ENCODE results near the gene PPEF1. TPM values are rescaled to one million over a fixed set of nuclear protein-coding genes. Genes with fewer than 3 reads are reported as not detected.
"Not testable (repeated sequence)": the region's sequence is repeated elsewhere in the genome, so short reads cannot be mapped to it uniquely, and the experiment has no call there.

PPEF1 gene
- total RNA-seq, 1 experiment from 2014 or later, result 1.6 TPM

DNA sequence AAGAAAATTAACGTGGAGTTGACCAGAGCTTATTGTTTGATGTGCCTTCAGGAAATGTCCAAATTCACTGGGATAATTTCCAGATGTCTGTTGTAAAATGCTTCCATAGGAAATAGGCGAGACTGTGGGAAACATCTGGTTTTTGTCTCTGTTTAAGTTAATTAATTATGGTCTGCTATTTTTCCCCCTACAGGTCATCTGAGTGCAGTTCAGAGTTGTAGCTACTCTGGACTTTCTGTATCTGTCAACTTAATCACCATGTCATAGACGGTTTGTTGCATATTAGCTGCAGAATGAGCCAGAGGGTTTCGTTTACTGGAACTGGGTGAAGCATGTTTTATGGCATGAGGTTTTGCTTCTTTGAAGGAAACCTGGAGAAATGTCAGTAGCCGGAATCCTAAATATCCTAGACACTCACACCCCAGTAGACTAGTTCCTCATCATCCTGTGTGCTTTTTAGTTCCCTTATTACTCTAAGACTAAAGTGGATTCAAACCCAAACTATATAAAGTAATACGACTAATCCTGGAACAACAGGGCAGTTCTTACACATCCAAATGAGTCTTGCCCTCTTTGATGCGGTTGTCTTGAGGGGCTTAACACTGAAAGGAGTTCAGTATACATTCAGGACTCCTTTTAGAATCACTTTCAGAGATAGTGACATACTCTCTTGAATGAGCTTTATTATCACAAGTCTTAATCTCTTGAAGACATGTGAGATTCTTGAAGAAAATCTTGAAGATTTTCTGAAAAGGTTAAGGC lies 62.5 kb downstream of the PPEF1 start:
- no peak for DNase-seq (ENCODE audit: extremely low read depth, low read depth)

DNA sequence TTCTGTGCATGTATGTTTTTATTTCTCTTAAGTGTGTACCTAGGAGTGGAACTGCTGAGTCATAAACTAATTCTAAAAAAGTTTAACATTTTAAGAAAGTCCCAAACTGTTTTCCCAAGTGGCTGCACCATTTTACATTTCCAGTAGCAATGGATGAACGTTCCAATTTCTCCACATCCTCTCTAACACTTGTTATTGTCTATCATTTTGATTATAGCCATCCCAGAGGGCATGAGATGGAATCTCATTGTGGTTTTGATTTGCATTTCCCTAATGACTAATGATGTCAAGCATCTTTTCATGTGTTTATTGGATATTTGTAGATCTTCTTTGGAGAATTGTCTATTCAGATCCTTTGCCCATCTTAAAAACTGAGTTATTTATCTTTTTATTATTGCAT lies 82.5 kb downstream of the PPEF1 start:
- DNase-seq (ENCODE audit: extremely low read depth, low read depth), result no peak

DNA sequence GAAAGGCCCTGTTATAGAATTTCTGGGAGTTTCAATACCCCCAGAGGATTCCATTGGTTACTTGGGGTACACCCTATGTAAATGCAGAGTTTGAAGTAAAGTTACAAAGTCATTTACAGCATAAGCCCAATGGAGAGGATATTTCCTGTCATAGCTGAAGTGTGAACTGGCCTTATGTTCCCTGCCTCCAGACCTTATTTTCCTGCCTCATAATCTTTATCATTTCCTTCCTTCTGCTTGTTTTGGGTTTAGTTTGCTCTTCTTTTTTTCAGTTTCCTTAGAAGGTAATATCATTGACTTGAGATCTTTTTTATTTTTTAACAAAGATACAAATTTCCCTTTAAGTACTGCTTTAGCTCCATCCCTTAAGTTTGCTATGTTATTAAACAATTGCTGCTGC lies 85.4 kb downstream of the PPEF1 start:
- DNase-seq (ENCODE audit: extremely low read depth, low read depth), result peak; percentile 22

DNA sequence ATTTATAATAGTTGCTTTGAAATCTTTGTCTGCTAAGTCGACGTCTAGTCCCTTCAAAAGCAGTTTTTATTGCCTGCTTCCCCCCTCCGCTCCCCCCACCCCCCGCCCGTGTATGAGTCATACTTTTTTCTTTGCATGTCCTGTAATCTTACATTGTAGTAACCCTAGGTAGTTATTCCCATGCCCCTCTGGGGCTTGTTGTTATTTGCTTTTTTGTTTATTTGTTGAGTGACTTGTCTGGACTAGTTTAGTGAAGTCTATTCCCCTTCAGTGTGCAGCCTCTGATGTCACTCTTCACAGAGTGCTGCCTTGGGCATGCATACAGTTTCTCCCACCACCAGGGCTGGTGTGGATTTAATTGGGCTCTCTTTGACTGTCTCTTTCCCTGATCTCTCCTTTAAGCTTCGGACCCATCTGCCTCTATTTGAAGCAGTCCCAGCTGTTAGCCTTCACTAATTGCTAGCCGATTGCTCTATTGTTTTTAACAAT lies 86.2 kb downstream of the PPEF1 start:
- peak; percentile 60 for DNase-seq (ENCODE audit: extremely low read depth, low read depth)

DNA sequence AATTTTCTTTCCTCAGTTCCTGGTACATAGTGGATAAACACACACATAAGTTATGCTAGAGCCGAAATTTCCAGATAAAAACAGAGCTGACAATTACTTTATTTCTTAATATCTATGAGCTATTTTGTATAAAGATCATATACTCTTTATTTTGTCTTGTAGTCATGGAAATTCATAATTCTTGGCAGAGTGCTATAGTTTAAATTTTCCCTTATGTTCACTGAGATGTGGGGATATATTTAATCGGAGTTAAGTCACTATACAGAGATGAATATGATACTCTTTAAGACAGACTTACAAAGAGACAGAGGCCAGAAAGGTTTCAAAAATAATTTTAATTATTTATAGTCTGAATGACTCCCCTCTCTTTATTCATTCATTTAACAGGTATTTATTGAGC lies 89.7 kb downstream of the PPEF1 start:
- DNase-seq (ENCODE audit: extremely low read depth, low read depth), result no peak

DNA sequence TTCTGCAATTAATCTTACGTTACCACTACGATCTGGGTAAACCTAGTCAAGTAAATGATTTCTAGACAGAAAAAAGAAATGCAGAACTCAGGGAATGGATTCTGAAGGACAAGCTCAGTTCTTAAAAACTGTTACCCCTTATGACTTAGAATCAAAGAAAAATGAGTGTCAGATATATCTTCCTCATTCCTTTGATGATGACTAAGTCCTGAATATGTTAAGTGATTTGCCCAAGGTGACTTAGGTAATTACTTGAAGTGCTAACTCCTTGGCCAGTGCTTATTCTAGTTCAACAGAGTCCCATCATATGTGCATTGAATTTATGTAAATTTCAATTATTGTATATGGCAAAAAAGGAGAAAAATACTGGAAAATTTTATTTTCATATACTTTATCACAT lies 92.5 kb downstream of the PPEF1 start:
- DNase-seq (ENCODE audit: extremely low read depth, low read depth), result no peak

DNA sequence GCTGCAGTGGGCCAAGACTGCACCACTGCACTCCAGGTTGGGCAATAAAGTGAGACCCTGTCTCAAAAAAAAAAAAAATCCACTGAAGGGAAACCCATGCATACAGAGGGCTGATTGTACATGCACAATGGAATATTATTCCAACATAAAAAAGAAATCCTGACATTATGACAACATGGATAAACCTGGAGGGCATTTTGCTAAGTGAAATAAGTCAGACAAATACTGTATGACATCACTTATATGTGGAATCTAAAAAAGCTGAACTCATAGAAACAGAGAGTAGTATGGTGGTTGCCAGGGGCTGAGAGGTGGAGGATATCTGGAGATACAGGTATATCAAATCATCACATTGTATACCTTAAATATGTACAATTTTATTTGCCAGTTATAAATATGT lies 102.2 kb downstream of the PPEF1 start:
- DNase-seq (ENCODE audit: extremely low read depth, low read depth), result no peak

DNA sequence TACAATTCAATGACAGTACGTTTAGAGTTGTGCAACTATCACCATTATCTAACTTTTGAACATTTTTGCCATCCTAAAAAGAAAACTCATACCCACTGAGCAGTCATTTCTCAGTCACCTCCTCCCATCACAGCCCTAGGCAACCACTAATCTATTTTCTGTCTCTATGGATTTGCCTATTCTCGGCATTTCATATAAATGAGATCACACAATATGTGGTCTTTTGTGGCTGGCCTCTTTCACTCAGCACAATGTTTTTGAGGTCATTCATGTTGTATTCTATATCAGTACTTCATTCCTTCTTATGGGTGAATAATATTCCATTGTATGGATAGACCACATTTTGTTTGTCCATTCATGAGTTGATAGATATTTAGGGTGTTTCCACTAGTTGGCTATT lies 103.0 kb downstream of the PPEF1 start:
- DNase-seq (ENCODE audit: extremely low read depth, low read depth), result no peak

DNA sequence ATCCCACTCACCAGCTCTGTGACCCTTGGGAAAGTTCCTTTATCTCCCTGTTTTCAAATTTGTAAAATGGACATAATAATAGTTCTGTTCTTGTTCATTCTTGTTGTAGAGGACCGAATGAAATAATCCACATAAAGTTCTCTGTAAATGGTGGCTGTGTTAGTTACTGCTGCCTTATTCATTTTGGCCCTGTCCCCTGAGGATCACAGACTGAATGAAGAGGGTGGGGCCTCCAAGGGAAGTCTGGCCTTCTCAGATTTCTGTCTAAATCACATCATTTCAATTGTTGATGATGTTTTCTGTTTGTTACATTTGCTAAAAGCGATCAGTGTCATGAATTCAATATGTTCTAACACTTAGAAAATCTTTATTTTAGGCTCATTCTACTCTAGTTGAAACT lies 117.9 kb downstream of the PPEF1 start:
- DNase-seq (ENCODE audit: extremely low read depth, low read depth), result no peak

DNA sequence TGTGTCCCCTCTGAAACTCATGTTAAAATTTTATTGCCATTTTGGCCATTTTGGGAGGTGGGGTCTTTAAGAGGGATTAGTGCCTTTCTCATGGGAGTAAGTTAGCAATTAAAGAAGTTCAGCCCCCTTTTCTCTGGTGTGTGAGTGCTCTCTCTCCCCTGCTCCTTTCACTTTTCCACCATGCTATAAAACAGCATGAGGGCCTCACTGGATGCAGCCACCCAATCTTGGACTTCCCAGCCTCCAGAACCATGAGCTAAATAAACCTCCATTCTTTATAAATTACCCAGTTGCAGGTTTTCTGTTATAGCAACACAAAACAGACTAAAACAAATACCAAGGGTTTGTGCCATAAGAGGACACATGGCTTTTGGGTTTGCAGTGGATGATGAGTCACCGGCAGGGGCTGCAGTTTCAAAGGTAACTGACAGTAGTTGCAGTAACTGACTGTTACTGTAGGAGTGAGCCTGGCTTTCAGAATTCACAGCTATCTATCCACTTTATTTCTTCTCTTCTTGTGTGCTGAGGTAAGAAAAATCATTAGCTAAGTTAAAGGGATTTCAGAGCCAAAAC lies 121.5 kb downstream of the PPEF1 start:
- no peak for DNase-seq (ENCODE audit: extremely low read depth, low read depth)

DNA sequence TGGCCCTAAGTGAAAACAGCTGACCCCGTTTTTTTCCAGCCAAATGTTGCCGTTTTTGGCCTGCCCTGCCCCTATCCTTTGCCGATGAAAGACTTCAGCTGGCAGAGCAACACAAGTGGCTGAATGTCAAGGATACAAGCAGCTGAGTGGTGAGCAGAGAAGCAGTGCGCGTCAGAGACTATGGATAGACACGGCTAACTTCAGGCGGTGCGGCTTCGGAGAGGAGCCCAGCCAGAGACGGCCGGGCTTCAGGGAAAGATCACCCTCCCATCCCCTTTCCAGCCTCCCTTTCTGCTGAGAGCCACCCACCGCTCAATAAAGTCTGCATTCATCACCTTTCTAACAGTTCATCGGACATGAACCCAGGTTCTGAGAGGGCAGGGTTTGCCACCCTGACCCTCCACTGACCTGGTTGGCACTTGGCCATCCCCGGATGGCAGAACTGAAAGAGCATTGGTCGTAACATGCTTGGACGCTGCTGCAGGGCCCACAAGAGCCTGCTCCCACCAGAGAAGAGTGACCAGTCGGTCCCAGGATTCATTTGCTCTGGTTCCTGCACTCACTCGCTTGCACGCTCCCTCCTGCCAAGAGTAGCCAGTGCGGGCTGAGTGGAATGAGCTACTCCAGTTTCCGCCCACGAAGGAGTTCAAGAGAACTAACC lies 125.8 kb downstream of the PPEF1 start:
- no peak for DNase-seq (ENCODE audit: extremely low read depth, low read depth)

DNA sequence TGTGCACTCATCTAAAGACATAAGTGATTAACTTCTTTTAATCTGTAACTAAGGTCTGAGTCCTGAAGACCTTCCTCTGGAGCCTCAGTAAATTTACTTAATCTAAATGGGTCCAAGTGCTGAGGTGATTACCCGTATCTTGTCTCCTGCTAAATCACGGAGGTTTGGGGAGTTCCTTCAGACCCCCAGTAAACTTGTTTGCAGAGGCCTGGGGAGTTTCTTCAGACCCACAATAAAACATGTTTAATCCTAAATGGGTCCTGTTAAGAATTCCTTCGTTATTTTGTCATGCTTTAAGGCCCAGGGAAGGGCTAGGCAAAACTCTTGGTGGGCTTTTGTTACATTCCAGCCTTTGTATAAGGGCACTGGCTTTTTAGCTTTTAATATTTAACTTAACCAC lies 140.5 kb downstream of the PPEF1 start:
- DNase-seq (ENCODE audit: extremely low read depth, low read depth), result not testable (repeated sequence)

DNA sequence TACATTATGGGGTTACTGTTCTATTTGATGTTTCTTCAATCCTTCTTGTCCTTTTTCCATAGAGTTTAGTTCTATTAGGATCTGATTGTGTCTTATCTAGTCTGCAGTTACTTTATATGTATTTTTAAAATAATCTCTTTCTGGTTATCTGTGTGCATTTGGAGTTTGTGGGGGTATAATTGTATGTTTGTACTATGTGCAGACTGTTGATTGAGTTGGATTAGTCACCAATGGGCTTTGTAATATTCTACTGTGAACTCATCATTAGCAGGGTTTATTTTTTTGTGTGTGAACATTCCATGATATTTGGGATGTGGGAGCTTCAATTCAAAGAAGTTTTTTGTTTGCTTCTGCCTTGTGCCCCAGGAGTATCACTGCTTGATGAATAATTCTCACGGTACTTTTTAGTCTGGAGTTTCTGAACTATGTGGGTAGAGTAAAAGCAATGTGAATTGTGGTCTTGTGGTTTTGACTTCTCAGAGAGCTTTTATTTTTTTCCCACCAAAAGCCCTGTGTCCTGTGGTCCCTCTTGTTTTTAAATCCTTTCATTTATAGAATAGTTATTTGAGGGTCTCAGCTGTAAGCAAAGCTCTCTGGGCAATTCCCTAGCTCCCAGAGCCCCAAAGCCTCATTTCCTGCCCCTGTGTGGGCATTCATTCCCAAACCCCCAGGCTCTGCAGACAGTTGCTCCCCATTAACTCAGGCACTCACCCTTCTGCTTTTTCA lies 148.6 kb downstream of the PPEF1 start:
- no peak for DNase-seq (ENCODE audit: extremely low read depth, low read depth)

DNA sequence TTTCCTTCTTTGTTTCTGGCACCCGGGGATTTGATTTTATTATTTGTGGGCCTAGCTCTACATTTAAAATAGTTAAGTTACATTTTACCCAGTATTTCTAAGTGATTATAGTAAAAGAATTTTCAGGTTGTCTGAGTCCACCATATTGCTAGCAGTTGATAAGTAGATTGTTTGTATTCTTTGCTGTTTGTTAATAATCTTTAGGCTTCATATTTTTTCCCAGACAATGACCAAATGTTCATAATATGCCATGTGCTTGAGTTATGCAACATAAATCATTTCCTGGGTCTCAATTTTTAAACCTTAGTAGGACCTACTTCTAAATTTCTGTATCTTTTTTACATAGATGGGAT lies 149.2 kb downstream of the PPEF1 start:
- no peak for DNase-seq (ENCODE audit: extremely low read depth, low read depth)

DNA sequence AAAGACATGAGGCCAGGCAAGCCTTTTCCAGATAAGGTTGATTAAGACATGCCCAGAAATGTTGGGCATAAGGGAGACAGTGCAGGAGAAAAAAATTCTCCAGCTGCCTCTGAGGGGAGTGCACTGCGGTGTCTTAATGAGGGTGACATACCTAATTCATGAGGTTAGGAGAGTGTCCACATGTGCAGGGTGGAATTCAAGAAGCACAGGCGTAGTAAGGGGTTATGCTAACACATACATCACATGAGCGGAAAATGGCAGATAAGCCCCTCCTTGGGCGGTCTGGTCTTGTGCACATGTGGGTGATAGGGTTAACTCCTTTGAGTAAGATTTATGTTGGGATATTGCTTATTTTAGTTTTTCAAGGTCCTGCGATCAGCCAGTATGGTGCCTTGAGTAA lies 154.1 kb downstream of the PPEF1 start:
- DNase-seq (ENCODE audit: extremely low read depth, low read depth), result no peak

DNA sequence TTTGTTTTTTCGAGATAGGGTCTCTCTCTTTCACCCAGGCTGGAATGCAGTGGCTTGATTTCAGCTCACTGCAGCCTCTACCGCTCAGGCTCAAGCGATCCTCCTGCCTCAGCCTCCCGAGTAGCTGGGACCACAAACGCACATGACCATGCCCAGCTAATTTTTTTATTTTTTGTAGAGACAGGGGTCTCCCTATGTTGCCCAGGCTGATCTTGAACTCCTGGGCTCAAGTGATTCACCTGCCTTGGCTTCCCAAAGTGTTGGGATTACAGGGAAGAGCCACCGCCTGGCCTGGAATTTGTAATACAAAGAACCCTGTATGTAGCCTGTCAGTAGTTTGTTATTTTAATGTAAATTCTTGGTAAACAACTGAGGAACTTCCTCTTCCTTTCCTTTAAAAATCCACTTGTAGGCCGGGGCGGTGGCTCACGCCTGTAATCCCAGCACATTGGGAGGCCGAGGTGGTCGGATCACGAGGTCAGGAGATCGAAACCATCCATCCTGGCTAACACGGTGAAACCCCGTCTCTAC lies 157.0 kb downstream of the PPEF1 start:
- DNase-seq (ENCODE audit: extremely low read depth, low read depth), result no peak

DNA sequence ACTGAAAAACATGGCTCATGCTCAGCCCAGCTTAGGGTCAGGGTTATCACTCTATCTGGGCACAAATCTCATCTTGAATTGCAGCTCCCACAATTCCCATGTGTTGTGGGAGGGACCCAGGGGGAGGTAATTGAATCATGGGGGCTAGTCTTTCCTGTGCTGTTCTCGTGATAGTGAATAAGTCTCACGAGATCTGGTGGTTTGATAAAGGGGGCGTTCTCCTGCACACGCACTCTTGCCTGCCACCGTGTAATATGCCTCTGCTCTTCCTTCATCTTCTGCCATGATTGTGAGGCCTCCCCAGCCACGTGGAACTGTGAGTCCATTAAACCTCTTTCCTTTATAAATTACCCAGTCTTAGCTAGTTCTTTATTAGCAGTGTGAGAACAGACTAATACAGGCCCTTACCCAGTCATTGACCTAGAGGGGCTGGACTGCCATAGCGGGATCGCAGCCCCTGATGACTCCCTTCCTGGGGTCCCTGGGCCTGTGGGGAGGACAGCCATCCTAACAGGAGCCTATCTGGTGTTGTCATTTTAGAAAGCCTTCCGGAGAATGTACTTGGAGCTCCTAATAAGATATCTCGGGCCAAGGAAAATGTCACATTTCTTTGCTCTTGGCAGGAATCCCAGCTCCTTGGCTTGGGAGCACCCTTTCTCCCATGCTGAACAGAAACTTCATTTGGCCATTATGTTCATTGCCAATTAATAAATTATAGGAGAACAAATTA lies 163.9 kb downstream of the PPEF1 start:
- no peak for DNase-seq (ENCODE audit: extremely low read depth, low read depth)

DNA sequence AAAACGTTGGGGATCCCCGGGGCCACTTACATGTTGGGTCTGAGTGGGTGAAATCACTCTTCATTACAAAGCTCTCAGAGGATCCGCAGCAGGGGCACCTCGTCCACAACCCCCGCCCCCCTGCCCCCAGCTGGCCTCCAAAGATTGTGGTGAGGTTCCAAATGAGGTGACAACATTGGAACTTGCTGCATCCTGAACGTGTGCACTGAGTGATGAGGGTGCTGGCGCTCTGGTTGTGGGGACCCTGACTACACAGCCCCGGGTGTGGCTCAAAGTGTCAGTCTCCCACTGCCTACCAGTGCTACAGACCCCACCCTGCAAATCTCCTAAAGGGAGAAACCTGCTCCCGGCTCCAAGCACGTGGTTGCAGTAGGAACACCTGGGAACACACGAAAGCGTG lies 164.5 kb downstream of the PPEF1 start:
- DNase-seq (ENCODE audit: extremely low read depth, low read depth), result no peak

DNA sequence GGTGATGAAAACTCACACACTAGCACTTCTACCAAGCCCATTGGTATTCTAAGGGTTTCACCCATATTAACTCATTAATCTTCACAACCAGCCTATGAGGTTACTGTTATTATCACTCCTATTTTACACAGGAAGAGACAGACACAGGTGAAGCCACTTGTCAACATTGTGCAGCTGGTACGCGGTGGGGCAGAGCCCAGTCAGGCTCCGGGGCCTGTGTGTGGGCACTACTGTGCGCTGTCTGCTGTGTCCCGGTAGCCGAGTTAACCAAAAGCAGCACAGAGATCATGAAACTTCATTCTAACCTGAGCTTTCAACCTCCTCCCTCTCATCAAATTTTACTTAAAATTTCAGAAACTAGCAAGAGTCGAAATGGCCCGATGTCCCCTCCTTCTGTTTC lies 165.2 kb downstream of the PPEF1 start:
- no peak for DNase-seq (ENCODE audit: extremely low read depth, low read depth)

DNA sequence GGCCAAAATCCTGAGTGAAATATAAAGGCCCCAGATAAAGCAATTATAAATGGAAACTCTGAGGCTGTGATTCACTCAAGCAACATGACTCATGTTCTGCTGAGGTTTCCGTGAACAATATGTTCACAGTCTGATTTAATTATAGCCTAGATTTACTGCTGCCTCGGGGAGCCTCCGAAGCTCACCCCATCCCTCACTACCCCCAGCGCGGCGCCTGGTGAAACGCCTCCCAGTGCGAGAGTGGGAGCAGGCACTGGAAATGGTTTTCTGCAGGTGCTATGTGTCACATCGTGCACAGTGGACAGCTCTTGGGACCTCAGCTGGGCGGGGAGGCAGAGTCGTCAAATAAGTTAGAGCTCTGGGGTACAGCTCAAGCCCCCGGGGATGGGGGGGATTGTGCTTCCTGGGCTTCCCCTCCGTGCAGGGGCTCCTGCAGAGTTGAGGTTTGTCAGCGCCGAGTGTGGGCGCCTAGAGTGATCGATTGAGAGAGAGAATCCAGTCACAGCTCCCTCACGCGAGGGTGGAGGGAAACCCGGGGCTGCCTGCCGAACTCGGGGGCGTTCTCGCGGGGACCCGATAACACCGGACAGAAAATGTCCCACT lies 165.8 kb downstream of the PPEF1 start:
- DNase-seq (ENCODE audit: extremely low read depth, low read depth), result peak; percentile 25
